Middle frontal gyrus (tissue), 1 donor: Measurements from ENCODE around the gene HSFX1.
"Not testable (repeated sequence)": the region's sequence is repeated elsewhere in the genome, so short reads cannot be mapped to it uniquely, and the experiment has no call there.

Experiments
- DNase-seq: peaks from one replicate; pipeline ENCODE4 v3.0.0-alpha.2; 2015; ENCODE audit warnings: low spot score; ENCODE audit errors: extremely low spot score

Gene HSFX1

GRCh38 chrX:149773768-149774167 is at the start of gene HSFX1:
TSS of gene HSFX1 (plus strand) at chrX:149774068. CDS start at chrX:149774682, 614 bp downstream.
- not testable (repeated sequence) for DNase-seq

GRCh38 chrX:149727308-149727707 is 46.6 kb upstream of the HSFX1 start:
- DNase-seq: not testable (repeated sequence)

DNA sequence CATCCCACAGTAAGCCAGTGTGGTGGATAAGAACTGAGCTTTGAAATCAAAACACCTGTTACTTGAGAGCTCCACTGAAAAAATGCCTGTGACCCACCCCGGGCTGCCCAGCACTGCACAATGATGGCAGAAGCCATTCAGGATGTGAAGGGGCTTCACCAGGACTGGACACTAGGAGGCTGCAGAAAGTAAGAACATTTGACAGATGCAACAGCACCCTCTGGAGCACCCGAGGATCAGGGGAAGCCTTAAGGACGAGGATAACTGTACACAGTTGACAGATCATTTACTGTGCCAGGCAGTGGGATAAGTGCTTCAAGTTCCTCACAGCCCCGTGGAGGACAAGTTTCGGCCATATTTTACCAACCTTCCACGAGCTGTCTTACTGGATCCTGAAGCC is 31.6 kb upstream of the HSFX1 start:
- not testable (repeated sequence) for DNase-seq

DNA sequence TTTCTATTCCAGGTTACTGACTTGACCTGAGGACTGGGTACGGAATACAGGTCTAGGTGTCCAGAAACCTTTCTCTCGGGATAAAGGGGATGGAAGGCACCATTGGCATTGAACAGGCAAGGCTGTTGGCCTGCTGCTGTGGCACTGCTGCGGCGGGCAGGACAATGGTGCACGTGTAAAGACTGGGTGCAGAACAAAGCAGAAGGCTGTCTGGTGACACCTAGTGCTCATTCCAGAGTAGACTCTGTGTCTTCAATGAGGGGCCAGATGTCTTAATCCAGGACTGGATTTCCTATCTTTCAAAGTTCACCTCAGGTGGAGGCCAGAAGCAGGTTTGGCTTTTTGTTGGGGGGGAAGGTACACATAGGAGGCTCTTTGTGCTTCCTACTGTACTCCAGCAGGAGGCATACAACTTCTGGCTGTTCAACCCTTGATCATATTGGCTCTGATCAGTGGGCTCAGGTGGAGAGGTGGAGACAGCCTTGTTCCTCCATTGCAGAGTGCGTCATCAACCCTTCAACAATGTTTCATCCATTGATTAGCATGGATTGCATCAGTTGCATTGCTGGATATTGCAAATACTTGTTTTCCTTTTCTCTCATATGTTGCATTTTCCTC is 27.4 kb upstream of the HSFX1 start:
- not testable (repeated sequence) for DNase-seq

DNA sequence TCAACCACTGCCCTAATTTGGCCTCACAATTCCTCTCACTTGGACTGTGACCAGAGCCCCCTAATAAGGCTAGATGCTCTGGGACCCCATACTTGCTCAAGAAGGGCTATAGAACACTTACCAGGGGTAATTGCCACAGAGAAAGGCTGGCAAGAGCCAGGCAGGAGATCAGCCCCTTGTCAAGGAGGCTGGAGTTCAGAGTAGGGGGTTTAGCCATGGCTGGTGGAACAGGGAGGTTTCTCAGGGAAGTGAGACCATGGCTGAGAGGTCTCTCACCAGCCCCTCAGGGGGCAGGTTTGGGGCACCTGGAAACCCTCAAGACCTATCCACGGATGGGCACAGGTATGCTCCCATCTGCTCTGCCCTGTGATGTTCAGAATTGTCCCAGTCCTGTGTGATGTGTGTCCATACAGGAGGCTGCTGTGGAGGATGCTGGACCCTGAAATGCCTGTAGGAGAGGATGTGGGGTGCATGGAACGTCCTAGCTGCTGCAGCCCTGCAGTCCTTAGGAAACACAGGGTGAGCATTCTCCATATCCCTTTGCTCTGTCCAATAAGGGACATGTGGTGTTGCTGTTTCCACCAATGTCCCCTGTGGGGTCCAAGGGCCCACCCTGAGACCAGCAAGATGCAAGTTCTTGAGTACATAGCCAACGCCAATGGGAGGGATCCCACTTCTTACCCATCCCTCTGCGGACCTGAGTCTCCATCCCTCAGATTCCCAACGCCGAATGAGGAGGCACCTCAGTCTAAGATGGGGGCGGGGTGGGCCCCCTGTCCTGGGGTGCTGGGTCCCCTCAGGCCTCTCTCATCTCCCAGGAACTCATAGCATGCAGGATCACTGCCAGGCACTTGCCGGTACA is 16.4 kb upstream of the HSFX1 start:
- no peak for DNase-seq

DNA sequence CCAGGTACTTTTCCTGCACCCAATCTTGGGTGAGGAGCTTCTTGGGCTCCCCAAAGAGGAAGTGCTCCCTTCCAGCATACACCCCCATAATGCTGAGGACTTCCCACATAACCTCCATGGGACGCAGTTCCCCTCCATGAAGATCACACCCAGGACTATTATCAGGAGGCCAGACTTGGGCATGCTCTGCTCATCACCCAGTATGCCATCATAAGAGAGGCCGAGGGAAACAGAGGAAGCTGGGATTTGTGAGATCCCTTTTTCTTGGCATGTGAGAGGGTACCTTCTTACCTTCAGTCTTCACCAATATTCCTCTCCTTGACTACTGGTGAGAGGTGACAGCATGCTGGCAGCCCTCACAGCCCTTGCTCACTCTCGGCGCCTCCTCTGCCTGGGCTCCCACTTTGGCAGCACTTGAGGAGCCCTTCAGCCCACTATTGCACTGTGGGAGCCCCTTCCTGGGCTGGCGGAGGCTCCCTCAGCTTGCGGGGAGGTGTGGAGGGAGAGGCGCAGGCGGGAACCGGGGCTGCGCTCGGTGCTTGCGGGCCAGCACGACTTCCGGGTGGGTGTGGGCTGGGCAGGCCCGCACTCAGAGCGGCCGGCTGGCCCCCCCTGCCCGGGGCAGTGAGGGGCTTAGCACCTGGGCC is 15.7 kb upstream of the HSFX1 start:
- no peak for DNase-seq

- DNase-seq: not testable (repeated sequence)
Observed at GRCh38 chrX:149758715-149759078, 15.2 kb upstream of the HSFX1 start.

- DNase-seq: no peak
Observed at GRCh38 chrX:149759824-149760223, 14.0 kb upstream of the HSFX1 start.

DNA sequence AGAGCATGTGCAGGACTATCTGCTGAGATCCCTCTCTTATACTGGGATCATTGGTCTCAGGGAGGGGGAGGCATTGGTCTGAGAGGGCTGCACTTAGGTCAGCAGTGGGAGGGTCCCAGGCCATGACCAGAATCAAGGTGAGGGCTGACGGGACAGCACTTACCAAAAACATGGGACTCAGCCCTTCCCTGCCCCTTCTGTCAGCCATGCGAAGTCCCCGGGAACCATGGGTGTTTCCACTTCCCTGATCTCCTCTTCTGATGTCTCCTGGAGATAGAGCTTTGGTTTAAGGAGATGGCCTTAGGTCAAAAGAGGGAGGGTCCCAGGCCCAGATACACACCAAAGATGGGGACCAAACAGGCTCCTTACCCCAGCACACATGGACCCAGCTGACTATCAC is 12.9 kb upstream of the HSFX1 start:
- no peak for DNase-seq

GRCh38 chrX:149761858-149762674 is 11.8 kb upstream of the HSFX1 start:
- not testable (repeated sequence) for DNase-seq

- no peak for DNase-seq
Observed at GRCh38 chrX:149762696-149763614, 10.9 kb upstream of the HSFX1 start.

GRCh38 chrX:149770344-149770743 is 3.5 kb upstream of the HSFX1 start:
- DNase-seq: not testable (repeated sequence)

- not testable (repeated sequence) for DNase-seq
Observed at GRCh38 chrX:149773026-149773425, 842 bp upstream of the HSFX1 start.

GRCh38 chrX:149777999-149778398 is 4.1 kb downstream of the HSFX1 start:
- not testable (repeated sequence) for DNase-seq

GRCh38 chrX:149781727-149782126 is 7.9 kb downstream of the HSFX1 start, which contains the start of gene MAGEA9:
TSS of gene MAGEA9 (plus strand) at chrX:149781930. CDS start at chrX:149786211, 4,281 bp downstream.
- DNase-seq: not testable (repeated sequence)

- DNase-seq: not testable (repeated sequence)
Observed at GRCh38 chrX:149795531-149795930, 21.7 kb downstream of the HSFX1 start.

GRCh38 chrX:149799095-149799714 is 25.3 kb downstream of the HSFX1 start:
- no peak for DNase-seq

- no peak for DNase-seq
Observed at GRCh38 chrX:149799938-149800337, 26.1 kb downstream of the HSFX1 start.

DNA sequence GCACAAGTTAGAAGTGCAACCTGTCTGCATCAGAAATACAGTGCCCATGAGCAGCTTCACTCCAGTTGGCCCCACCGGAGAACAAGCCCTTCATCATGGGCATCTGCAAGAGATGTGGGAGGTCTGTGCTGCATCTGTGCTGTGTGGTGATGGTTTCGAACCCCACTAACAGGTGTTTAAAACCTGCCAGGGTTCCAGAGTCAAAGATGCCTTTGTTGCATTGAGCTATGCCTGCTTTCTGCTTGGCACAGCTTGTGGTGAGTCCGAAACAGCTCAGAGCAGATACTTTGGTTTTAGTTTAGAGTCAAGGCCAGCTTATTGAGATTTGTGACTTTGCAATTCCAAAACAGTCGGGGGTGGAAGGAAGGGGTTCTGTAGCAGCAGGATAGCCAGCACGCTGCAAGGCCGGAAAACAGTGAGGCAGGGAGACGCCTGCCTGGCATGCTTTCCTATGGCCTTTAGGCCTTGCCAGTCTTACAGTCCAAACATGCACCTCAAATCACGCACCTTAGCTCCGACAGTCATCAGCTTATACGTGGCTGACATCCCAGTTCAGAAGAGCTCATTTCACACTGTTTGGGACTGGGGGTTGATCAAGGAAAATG is 29.7 kb downstream of the HSFX1 start:
- DNase-seq: no peak
